GM19025 (cell line): ENCODE measurements around the gene WDR20.
A peak's percentile ranks its signal among the peaks of the same experiment; 100 is the strongest.

Source experiments
- ATAC-seq: cut with Tn5 transposase; IDR thresholded peaks from one replicate; pipeline ENCODE4 v1.9.1; 2021; ENCODE audit warnings: mild to moderate bottlenecking, low read depth, moderate library complexity; ENCODE audit not compliant: unreplicated experiment

The WDR20 gene

DNA sequence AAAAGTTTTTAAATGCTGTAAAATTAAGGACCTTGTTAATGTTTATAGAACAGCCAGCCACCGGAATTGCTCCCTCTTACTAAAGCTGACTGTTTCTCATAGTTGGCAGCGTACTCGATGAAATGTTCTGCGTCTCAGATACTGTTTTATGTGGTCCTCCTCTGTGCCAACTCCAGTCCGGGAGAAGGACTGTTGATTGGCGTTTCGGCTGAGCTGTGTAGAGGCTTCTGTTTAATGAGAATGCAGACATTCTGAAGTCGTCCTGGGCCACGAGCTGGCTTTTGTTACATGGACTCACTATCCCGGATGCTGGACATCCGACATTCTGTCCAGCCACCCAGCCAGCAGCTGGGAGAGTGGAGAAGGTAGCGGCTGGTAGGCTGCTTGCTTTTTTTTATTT, 75.4 kb downstream of the WDR20 start:
- ATAC-seq: no peak

DNA sequence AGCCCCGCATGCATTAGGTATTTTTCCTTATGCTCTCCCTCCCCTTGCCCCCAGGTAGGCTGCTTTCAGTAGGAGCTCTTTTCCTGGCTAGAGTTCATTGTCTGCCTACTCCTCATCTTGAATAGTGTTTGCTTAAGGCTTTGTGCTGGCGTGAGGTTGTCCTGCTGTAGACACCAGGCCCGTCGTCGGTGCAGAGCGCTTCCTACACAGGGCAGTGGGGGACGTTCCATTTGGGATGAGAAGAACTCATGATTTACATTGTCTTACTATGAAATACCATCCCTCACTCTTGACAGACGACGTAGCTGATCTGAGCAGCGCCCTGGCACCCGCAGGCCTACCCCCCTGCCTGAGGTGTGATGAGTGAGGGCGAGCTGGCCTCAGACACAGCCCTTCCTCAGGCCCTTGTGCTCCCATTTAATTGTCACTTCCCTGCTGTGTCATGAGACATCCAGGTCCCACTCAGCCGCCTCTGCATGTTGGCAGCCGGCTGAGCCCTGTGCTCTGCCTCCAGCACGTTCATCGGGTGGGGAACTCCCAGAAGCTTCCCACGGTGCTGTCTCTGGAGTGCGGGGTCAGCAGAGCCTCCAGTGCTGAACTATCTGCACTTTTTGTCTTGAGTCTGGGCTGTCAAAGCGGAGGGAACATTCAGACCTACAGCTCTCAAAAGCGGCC, 76.0 kb downstream of the WDR20 start:
- ATAC-seq: no peak

DNA sequence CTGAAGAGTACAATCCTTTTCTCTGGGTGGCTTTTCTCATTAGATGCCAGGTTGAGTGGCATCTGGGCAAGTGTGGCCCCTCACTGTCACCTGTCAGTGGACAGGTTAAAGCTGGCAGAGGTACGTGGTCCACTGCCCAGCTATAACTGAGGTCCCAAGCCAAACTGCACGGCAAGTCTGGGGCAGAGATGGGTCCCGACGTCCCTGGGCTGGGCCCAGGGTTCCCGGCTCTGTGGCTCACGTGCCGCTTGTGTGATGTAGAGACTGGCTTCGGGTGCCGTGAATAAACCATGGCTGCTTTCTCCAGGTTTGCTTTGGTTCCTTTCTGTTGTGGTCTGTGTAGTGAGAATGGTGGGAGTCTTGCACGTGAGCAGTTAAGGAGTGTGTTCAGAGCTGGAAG, 77.7 kb downstream of the WDR20 start:
- no peak for ATAC-seq

DNA sequence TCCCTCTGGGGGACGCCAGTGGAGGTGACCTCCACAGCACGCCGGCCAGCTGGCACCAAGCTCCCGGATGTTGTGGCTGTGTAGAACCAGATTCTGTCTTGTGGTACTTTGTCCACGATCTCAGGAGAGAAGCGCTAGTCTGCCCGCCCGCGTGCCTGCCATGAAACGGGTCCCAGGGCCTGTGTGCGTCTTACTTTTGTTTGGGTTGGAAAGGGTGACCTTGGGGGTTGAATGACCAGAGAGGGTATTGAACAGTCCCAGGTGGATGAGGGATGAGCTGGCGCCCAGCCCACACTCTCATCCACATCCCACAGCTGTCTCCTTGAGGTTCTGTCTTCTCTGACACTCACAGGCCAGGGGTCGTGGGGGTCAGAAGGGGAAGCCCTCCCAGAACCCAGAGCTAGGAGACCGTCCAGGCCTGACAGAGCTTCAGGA, 78.3 kb downstream of the WDR20 start:
- no peak for ATAC-seq

DNA sequence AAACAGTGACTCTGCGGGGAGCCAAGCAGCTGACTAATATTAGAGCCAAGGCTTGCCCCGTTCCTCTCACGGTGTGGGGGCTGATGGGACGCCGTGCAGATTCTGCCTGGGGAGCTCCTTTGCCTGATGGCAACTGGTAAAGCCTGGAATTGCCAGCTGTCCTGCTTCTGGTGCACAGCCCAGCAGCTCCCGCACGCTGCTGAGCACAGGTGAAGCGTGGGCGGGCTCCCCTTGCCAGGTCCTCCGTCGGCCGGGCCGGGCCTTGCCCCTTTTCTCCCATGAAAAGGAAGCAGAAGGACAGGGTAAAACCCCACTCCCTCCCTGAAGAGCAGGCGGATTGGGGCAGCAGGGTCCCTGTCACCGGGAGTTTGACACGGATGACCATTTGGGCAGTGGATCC, 79.0 kb downstream of the WDR20 start:
- no peak for ATAC-seq

DNA sequence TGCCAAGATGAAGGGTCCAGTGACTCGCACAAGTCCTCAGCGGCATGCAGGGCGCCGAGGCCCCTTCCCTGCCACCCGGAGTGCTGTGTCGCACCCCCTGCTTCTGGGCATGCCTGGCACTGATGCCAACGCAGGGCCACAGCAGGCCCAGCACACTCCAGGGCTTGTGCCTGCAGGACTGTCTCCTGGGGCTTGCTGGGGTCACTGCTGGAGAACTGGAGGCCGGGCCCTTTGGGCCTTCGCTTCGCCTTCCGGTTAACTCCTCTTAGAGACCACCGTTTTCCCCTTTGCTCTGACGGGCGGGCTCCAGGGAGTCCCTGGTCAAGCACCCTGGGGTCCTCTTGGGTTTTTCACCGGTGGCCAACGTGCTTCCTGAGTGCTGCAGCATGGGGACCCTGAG, 79.6 kb downstream of the WDR20 start:
- ATAC-seq: no peak

DNA sequence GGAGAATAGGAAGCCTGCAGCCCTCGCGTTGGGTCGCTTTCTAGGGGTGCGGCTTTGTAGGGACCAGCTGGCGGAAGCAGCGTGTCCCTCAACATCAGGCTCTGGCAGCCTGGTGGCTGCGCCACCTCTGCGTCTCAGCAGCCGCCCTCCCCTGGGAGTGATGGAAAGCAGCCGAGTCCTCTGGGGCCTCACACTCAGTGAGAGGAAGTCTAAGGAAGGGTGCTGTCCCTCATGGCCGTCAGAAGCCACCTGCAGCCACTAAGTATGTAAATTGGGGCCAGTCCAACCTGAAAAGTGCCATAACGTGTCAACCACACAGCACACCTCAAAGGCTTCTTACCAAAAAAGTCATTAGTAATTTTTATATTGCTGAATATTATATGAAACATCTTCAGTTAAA, 80.3 kb downstream of the WDR20 start:
- peak; percentile 92 for ATAC-seq

DNA sequence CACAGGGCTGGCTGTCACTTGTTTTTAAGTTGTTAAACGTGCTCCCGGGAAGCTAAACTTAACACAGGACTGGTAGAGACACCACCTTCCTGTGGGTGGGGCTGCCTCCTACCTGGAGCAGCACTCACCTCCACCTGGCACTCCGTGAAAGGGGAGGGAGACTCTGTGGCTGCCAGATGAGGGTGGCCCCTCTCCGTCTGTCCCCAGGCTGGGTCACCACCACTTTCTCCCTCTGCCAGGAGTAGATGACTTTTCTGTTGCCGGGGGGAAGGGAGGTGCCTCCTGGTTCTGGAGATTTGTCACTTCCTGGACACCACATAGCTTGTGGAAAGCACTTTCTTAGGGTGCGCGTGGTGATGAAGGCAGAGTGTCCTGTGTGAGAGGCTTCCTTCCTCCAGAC, 81.3 kb downstream of the WDR20 start:
- no peak for ATAC-seq

DNA sequence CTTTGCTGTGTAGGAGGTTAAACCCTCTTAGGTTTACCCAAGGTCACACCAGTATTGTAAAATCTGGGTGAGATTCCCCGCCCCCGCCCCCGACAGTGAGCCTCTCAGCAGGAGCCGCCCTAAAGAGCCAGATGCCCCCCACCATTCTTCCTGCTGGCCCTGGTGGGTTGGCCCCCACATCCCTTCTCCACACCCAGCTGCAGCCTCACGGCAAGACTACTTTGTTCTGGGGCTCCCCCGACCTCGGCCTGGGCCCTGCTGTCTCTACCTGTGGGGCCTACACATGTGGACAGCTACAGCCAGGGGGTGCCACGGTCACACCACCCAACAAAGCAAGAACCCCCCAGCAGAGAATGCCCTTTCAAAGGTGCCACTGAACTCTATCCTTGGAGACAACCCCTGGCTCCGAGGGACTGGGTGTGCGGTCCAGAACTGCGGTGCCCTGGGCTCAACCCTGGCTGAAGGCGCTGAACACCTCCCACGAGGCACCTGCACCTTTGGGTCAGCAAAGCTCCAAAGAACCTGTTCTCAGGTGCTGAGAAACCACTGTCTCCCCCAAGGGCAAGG, 82.4 kb downstream of the WDR20 start:
- no peak for ATAC-seq

DNA sequence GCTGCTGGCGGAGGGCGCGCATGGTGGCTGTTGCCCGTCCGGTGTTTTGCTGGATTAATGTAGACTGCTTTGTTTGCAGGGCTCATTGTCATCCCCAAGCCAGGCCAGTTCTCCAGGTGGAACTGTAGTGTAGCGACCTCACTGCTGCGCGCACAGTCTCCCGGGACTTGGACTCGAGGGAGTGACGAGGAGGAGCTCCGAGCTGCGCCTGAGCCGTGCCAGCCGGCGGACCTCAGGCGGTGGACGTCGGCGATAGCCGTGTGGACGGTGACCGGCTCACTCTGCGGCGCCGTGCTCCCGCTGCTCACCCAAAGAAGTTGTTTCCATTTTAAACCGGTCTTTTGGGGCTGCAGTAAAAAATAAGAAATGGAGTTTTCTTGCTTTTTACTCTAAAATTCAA, 83.1 kb downstream of the WDR20 start:
- no peak for ATAC-seq

DNA sequence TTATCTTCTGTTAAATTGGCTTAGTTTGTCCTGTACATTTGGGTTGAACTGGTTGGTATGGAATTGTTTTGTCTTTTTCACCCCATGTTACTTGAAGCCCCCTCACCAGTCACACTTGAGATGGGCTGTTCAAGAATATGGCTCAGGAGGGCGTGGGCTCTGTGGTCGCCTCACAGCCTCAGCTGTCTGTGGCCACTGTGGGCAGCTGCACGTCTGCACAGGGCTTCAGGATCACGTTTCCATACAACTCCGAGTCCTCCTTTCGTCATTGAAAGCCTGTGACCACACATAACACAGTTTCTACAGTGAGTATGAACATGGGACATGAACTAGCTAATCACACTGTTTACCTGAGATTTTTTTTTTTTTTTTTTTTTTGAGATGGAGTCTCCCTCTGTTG, 84.0 kb downstream of the WDR20 start:
- no peak for ATAC-seq

DNA sequence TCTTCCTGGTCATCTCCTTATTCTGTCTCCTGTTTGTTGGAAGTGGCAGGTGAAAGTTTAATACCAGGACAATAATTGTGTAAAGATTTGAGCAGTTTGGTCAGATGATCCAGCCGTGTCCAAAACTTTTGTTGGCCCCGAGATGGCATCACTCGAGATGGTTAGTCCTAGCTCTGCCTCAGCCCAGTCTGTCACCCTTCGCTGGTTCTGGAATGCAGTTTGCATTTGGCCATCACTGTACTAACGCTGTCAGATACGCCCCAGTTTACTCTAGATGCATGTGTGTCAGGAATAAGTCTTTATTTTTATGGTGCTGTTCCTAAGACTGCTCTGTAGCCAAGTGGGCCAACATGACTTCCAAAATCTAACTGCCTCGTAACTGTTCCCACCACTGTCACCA, 85.7 kb downstream of the WDR20 start:
- no peak for ATAC-seq

DNA sequence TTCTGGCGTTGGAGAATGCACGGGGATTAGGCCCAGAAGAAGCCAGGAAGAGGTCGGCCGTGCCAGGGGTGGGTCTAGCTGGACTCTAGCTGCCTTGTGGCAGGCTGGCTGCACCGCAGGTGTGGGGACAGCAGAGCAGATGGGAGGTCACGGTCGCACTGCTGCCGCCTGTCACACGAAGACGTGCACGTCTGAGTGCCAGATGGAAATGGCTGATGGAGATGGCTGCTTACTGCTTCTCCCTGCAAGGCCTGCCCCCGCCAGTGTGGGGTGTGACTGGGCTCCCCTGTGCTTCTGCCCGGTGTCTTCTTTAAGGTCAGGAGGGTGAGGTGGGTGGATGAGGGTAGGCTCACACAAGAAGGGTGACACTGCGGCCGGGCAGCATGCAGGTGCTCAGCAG, 86.2 kb downstream of the WDR20 start:
- no peak for ATAC-seq

DNA sequence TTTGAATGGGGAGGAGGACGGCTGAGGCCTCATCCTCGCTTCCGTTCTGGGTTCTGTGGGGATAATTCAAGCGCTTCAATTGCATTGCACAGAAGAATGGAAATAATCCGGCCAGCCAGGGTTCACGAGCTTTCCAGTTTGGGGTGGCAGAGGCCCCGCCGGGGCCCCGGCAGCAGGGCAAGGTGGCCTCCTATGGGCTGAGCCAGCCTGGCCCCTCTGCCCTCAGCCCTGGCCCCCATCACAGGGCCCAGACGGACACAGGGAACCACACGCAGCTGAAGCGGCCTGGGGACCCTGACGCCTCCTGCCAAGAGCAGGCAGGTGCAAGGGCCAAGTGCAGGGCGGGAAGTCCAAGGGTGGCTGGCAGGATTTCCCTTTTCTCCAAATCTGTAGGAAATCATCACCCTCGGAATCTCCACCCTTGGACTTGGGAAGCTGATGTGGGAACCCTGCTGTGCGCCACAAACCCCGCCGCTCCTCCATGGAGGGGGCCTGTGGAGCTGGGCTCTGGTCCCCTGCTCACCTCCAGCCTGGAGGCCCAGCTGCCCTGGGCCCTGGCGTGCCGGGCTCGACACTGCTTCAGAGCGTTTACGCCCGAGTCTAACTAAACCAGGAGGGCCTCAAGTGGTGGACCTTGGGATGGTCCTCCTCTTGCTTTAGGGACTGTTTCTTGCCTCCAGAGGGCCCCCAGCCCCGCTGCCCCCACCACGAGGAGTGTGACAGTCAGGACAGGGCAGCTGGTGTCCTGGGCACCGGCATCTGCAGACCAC, 86.8 kb downstream of the WDR20 start:
- no peak for ATAC-seq

DNA sequence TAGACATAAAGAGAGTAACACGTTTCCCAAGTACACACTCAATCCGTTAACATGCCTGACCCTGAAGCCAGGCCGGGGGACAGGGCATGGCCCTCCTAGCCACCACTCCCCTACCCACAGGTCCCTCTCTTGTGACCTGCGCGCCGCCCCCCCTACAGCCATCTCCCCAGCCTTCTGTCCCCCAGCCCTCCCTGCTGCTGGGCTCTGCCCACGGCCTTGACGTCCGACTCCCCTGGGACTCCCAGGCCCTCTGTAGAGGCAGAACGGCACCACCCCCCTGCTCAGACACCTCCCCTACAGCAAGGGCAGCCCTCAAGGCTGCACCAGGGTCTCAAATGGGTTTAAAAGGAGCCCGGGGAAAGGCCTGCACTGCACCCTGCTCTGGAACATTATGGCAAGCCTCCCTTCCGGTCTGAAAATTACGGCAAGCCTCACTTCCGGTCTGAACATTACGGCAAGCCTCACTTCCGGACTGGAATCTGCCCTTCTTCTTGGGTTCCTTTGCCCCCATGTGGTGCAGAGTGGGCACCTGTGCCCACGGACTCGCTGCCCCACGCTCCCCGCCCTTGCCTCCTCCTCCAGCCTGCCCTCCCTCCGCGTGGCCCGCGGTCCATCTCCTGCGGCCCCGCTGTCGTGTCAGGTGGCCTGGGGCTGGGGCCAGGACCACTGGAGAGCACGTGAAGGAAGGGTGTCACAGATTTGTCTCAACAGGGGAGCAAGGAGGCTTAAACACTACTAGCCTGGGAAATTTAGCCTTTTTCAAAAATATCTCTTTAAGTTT, 87.7 kb downstream of the WDR20 start:
- ATAC-seq: no peak

DNA sequence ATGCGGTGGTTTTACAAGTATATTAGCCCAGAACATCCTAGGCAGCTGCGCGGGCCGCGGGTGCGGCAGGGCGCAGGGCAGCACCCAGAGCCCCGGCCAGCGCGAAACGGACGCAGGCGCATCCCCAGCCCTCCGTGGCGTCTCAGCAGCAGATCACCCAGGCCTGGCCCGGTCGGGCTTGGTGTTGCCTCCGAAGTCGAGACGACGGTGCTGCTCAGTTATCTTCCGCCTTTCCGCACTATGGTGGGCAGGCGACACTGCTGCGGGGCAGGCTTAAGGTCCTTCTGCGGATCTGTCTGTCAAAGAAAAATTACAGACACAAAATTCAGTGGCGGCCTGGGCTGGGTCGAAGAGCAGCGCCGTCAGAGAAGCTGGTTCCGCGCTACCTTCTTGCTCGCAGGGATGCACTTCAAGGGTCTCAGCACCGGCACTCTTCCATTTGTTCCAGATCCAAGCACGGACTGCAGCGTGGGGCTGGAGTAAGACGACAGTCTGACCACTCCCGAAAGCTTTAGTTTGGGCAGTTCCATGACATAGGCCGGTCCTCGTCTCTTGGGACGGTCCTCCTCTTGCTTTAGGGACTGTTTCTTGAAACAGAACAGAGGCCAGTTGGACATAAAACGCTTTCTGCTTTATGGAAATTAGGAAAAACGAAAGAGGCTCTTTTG, 89.5 kb downstream of the WDR20 start:
- no peak for ATAC-seq

DNA sequence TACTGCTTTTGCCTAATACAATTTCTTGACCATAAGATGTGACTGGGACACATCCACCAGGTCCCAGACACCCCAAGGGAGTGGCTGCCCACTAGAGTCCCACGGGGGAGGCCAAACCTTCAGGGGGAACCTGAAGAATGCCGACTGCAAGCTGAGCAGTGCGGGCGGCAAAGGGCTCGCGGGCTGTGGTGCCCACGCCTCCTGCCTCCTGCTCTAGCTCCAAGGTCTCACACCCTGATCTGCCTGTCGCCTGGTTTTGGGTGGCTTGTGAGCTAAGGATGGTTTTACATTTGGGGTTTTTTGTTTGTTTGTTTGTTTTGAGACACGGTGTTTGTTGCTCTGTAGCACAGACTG, 90.0 kb downstream of the WDR20 start:
- no peak for ATAC-seq

DNA sequence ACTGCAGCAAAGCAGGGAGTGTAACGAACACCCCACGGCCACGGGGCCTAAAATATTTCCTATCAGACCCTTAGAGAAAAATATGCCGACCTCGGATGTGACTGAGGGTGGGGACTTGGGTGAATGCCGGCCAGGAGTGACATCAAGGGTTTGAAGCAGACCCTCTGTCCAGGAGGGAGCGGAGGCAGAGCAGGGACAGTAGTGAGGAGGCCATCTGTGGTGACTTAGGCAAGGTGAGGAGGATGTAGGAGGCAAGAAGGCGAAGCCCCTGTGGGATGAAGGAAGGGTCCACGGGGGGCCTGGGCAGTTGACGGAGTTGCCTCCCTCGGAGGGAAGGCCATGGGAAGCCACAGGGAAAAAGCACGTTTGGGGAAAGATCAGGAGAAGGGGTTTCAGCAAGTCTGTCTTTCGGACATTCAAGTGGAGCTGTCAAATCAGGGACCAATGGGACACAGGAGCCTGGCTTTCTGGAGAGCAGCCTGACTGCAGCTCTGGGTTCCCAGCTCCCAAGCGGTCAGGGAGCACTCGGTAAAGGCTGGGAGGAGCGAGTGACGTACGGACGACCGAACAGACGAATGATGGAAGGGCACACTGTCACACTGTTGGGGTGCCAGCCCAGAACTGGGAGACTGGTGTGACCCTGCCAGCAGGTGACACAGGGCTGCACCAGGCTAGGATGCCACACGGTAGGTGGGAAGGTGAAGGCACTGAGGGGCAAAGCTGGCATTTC, 90.9 kb downstream of the WDR20 start:
- ATAC-seq: no peak

DNA sequence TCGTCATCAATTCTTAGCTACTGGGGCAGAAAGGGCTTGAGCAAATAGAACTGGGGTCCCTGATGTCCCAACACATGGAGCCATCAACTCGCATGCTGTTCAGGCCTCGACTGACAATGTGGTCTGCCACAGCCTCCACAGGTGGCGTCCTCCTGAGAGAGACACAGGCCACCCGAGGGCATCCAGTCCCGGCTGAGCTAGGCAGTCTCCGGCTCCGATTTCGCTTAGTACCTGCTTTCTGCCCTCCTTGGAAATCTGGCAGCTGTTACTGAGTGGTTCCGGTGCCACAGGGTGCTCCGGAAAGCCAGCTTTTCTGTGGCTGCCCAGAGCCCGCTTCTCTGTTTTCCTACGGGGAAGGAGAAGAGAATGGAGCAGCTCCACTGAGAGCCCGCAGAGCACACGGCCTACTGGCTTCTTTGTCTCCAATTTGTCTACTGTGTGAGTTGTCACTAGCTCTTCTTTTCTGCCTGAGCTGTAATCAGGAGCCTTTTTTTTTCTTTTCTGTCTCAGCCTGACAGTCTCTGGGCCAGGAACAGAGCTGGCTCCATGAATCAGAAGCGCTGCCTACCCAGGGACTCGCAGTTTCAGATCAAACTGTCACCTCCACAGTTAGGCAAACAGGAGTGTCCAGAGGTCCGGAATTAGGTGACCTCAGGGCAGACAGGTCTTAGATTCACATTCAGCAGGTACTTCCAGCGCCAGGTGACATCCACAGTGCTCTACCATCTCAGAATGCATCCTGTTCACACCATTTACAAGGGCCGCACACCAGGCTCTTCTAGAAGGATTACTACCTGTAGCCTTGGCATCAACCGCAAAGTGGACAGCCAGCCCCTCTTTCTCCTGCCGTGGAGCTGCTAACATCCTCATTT, 92.0 kb downstream of the WDR20 start:
- no peak for ATAC-seq
